Posterior vena cava (tissue), 2 donors: ENCODE measurements around the gene STX8. TPM values are rescaled to one million over a fixed set of nuclear protein-coding genes. Genes with fewer than 3 reads are reported as not detected.

Experiments
- DNase-seq: peaks from one replicate; pipeline ENCODE4 v3.0.0-alpha.2; 2020; ENCODE audit warnings: low spot score
- intact Hi-C, 2 donors: fragments of 100-400 bp; cut with DNase I; formaldehyde crosslinking; loops; one replicate each; pipeline versions ENCODE4 v1.14.1 to v1.14.2; 2022 to 2023
- total RNA-seq, 2 donors: library from RNA; stranded (reverse); fragmentation: NEBNext Ultra II Directional; extraction: Animal tissue kit (Norgen Biotek cat#: 25700); gene quantifications; one replicate each; pipeline ENCODE4 v1.2.1, GENCODE V29; 2021
- donor health status: DM: yes; HTN: yes; CAD: no.
- donor health status: DM: yes; HTN: yes; CAD: no.

STX8 gene
- total RNA-seq, 2 donors from 2014 or later = 55.2 to 80.4 TPM

DNA sequence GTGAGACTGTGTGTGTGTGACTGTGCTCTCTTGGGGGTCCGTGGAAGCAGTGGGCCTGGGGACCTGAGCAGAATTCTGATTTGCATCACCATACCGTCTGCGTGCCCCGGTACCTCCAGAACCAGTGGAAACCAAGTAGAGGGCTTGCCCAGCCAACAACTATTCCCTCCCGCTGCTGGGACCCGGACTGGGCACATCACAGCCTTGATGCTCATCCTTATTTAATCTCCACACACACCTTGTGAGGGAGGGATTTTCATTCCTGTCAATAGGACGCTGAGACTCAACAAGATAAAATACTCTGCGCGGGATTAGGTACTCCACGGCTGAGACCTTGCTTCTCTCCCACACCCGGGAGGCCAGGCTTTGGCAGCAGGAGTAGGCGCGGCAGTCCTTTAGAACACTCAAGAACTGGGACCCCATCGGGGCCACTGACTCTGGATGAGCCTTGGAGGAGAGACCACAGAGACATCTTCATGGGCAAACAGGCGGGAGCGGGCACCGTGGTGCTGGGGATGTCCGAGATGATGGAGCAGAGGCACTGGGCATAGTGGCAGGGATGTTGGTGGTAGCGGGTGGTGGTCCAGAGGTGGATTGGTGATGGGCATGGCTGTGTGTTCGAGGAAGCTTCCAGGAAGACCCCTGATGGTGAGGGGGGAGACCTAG is 346.3 kb downstream of the STX8 start:
- intact Hi-C loops = no loop called here
- DNase-seq = no peak

GRCh38 chr17:9228408-9229159 is 347.0 kb downstream of the STX8 start:
- intact Hi-C loops = no loop called here
- DNase-seq = no peak

- no peak for DNase-seq
- intact Hi-C loops = no loop called here
Measured at GRCh38 chr17:9227819-9228407, 347.7 kb downstream of the STX8 start.

GRCh38 chr17:9226794-9227135 is 348.9 kb downstream of the STX8 start:
- intact Hi-C loops = no loop called here
- no peak for DNase-seq

GRCh38 chr17:9226130-9226793 is 349.4 kb downstream of the STX8 start:
- intact Hi-C loops = no loop called here
- no peak for DNase-seq

- DNase-seq = no peak
- intact Hi-C loops = no loop called here
Measured at GRCh38 chr17:9225305-9226101, 350.1 kb downstream of the STX8 start.

GRCh38 chr17:9224485-9224884 is 351.1 kb downstream of the STX8 start:
- intact Hi-C loops = no loop called here
- no peak for DNase-seq

- intact Hi-C loops = no loop called here
- no peak for DNase-seq
Measured at GRCh38 chr17:9223531-9223930, 352.1 kb downstream of the STX8 start.

DNA sequence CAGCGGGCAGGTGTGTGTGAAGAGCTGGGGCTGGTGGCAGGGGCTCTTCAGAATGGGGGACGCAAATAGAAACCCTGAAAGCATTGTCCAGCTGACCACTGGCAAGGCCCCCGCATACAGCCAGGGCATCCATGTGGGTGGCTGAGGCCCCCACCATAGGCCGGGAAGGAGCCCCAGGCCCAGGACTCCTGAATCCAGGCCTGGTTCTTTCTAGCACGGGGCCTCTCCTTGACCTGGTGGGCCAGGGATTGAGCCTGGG is 353.8 kb downstream of the STX8 start:
- intact Hi-C loops = no loop called here
- DNase-seq = no peak

DNA sequence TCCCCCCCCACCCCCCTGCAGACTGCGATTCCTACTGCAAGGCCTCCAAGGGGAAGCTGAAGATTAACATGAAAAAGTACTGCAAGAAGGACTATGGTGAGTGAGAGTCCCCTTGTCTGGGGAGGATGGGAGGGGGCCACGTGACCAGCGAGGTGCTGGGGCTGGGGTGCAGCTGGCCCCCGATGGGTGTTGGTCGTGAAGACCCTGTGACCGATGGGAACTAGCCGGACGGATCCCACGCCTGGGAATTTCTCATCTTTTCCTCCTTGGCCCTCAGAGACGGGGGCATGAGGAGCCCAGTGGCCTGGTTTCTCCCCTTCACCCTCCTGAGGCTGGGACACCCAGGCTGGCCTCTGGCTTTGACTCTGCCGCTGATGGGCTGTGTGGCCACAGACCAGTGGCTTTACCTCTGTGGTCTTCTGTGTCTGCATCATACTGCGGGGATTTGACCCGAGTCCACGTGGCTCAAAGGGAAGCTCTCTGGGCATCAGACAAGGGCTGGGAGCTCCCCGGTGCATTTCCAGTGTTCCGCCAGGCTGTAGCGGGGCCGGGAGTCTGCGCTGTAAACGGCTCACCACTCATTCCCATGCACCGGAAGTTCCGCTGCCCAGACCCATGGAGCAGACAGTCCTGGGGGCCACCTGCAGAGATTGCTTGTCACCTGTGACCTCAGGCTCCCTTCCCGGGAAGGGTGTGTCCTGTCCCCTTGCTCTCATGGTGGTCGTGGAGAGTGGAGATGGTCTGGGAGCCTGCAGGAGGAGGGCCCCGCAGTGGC is 354.3 kb downstream of the STX8 start:
- intact Hi-C loops = no loop called here
- no peak for DNase-seq

DNA sequence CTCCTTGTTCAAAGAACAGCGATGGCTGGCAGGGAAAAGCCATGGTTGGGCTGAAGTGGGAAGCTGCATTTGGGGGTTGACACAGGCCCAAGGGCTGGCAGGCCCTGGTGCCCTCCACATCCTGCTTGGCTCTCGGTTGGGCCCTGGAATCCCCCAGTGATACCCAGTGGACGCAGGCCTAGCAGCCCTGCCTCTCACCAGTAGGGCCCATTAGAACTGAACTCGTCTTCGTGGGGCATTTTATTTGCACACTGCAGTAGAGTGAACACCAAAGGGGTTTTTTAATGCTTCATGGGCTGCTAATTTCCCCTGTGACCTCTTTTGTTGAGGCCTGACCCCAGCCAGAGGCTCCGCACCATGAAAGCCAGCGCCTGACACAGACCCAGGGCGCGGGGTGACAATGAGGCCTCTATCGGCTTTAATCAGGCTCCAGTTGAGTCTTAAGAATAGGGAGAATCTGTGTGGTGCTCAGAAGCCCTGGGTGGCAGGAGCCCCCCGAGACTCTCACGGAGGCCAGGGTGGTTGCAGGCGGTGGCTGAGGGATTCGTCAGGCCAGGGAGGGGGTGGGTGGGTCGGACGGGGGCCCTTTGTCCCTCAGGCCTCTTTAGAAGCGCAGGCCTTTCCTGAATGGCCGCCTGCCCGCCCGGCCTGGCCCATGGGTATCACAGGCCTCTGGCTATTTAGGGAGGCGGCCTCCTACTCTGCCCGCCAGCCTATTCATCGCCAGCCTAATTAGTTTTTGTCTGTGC is 355.0 kb downstream of the STX8 start:
- DNase-seq = no peak
- intact Hi-C loops = no loop called here

DNA sequence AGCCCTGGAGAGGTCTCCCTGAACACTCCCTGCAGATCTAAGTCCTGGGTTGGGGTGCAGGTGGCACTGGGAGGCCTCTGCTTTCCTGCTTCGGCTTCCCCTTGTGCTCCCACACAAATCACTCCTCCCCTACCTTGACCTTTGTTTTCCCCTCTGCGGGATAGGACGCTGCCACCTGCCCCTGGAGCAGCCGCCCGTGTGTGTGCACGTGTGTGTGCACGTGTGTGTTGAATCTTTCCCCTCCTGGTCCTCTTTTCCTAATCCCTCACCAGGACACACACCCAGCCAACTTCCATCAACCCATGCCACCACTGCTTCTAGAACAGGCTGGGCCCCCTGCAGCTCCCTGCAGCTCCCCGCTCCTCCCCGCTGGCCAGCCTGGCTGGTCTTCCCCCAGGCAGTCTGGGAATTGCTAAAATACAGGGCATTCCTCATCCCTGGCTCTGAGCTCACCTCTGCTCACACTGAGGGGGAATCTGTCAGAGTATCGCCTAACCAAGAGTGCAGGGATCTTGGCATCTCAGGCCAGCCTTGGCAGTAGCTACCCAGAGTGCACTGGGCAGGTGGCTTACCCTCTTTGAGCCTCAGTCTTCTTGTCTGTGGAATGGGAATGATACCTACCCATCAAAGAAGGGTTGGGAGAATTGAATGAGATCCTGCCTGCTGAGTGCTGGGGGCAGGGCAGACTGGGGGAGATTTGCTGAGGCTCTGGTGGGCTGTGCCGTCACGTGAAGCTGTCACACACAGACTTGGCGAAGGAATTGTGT is 355.8 kb downstream of the STX8 start:
- intact Hi-C loops = no loop called here
- DNase-seq = no peak

GRCh38 chr17:9218911-9219310 is 356.7 kb downstream of the STX8 start:
- DNase-seq = no peak
- intact Hi-C loops = no loop called here

GRCh38 chr17:9218064-9218635 is 357.5 kb downstream of the STX8 start:
- intact Hi-C loops = no loop called here
- DNase-seq = no peak

GRCh38 chr17:9217151-9218056 is 358.2 kb downstream of the STX8 start:
- DNase-seq = no peak
- intact Hi-C loops = no loop called here

GRCh38 chr17:9215465-9215864 is 360.2 kb downstream of the STX8 start:
- no peak for DNase-seq
- intact Hi-C loops = no loop called here

DNA sequence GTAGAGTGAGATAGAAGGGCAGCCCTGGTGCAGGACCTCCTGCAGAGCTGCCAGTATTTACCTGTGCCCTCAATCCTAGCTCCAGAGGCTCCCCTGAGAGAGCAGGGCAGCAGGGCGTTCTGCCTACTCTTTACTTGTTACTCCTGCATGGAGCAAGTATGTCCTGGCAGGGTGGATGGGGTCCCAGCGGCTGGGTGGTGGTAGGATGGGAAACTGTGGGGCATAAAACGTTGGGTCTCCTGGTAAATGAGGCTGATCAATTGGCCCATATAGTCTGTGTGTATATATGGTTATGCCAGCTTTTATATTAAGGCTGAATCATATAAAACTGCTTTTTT is 362.3 kb downstream of the STX8 start:
- DNase-seq = peak; percentile 55
- intact Hi-C loops = no loop called here
